HG02610 (cell line): Measurements from ENCODE around the gene PAPPA.

Experiments used
- ATAC-seq: cut with Tn5 transposase; IDR thresholded peaks from one replicate; pipeline ENCODE4 v1.9.1; 2021; ENCODE audit warnings: mild to moderate bottlenecking, moderate library complexity; ENCODE audit not compliant: unreplicated experiment

The PAPPA gene

DNA sequence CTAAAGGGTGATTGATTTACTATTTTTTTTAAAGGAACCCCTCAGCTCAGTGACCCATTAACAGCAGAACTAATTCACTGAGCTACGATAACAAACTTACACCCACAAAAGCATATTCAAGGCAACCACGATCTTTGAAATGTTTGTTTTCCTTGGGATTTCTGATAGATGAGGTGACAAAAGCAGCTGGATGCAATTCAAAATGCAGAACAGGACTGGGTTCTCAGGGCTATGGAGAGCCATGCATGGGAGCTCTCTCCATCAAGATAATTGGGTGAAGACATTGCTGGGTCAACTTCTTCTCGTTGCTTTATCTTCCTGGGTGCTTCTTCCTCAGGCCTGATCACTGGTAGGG, 60.1 kb downstream of the PAPPA start:
- ATAC-seq: no peak

DNA sequence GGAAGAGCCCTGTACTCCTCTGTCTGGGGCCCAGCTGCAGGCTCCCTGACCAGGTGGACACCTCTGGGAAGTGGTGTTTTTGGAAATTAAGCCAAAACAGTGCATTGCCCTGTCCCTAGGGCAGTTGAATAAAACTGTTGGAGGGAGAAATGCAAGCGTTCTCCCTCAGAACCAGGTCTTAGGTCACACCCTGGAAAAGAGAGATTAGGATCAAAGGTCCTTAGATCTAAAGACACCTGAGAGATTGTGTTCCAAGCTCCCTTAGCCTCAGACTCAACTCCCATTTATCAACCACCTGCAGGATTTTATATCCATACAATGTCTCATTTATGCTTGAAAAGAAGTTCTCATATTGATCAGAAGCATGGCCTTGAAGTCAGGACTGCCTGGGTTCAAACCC, 64.8 kb downstream of the PAPPA start:
- ATAC-seq: no peak

DNA sequence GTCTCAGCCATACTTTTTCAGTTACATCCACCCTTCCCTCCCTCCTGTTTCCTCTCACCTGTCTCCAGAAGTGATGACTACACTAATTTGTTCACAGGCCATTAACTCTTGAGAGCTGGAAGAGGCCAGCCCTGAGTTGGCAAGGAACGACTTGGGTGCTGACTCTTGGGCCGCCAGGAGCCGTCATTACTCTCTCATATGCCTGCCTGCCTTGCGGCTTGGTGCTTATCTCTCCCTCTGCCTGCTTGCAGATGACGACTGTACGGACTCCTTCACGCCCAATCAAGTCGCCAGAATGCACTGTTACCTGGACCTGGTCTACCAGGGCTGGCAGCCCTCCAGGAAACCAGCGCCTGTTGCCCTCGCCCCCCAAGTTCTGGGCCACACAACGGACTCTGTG, 66.1 kb downstream of the PAPPA start:
- no peak for ATAC-seq

DNA sequence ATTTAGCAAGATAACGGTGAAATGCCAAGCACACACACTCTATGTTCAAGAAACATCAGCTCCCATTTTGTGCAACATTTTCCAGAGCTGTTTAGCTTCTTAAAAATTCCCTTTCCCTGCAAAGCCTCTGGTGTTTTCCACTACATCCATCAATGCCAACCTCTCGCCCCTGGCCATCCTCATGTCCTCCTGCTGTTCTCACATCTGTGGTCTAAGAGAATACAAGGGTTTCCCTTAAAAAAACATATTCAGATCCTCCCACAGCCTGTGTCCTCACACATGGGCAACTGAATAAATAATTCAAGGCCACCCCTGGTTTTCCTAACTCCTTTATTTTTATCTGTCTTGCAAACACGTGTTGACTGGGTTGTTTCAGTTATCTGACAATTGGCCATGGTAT, 70.3 kb downstream of the PAPPA start:
- ATAC-seq: no peak

DNA sequence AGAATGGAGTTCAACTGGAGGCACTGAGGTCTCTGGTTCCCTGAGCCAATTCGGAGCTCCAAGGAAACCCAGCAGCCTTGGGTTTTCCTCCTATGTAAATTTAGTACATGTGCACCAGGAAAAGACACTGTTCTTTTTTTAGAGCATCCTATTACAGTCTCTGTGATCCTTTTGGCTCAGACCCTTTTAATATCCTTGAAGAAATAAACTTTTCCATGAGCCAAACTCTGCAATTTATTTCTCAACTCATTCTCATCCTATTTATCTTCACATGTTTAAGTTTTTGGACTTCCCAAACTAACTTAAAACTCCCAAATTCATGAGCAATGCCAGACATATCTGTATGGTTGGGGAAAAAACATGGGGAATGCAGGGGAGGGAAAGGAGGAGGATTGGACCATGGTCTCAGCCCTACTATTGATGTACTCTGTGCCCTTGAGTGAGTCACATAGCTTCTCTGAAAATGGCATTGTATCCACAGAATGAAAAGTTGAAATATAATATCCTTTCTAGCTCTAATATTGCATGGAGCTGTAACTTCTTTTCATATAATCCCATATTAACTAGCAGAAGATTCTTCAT, 76.6 kb downstream of the PAPPA start:
- no peak for ATAC-seq

DNA sequence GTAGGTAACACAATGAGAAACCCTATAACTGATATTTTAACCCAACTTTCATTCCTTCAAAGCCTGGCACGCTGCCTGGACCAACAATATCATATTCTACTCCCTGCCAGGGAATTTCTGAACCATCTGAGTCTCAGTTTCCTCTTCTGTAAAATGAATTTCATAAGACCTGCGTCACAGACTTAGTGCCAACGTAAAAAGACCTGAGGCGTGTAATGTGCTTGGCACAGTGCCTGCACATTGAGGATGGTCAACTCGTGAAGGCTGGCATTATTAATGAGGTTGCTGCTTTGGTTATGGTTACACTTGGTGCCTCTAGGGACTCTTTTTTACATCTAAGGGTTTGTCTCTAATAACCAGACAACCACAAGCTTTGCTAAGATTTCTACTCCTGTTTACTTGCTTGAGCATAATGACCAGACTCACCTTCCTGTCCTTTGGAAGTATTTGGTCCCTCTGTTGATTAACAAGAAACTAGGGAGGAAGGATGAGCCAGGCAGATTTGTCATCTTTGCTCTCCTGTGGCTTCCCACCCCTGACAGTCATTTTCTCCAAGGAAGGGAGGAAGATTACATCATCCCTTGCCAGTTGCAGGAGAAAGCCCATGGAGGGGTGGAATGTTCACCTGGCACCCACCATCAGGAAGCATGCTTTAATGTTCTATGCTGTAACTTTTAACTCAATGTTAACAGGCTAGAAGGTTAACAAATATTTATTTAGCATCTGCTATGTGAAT, 79.0 kb downstream of the PAPPA start:
- no peak for ATAC-seq

DNA sequence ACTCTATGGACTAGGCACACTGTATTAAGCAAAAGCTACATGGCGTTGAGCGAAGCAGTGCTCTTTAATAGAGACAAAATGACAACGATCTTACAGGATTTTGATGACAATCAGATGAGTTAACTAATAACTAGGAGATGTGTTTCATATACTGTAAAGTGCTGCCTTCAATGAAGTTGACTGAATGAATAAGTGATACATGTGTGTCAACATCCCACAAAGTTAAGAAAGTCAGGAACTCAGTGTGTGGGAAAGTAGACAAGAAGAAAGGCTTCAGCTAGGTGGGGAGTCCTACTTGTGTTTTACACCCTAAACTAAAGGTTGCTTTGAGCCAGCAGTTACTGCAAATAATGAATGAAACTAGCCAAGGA, 79.6 kb downstream of the PAPPA start:
- ATAC-seq: no peak

DNA sequence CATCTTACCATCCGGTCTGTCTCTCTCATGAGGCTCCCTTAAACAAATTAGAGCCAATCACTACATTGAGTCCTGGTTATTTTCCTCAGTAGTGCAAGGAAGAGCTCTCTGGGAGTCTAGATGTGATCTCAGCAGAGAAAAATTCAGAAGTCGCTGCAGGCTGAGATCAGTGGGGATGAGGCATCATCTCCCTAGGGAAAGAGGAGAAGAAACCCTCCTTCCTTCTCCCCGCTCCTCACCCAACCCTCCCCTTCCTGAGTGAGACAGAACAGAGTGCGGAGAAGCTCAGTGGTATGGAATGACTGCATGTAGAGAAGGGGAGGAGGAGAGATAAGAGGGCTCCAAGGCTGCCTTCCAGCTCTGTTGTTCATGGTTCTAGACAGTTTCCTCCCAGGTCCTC, 80.5 kb downstream of the PAPPA start:
- no peak for ATAC-seq

DNA sequence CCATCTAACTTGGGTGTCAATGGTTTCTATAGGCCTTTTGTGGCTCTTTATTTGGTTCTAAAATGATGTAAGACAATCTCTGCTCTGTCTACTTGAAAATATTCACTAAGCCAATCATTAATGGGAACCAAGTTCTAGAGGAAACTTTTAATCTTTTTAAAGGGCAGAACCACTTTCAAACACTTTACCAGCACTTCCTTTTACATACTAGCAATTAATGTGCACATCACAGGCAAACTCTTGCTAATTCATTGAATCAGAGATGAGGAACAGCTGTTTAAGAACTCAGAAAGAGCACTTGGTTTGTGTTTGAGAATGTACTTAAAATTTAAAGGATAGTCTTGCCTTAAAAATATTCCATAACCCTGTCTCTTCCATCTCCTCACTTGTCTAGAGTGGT, 83.4 kb downstream of the PAPPA start:
- ATAC-seq: no peak

DNA sequence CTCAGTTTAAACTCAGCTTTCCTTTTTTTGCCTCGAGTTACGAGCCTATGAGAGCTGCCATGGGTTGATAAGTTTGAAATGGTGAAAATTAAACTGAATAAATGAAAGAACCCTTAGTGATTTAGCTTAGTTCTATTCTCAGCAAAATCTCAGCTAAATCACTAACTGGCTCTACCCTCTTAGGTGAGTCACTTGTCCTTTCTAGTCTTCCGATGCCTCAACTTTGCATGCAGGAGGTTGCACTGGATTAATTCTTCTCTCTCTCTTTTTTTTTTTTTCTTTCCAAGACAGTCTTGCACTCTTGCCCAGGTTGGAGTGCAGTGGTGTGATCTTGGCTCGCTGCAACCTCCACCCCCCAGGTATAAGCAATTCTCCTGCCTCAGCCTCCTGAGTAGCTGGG, 83.9 kb downstream of the PAPPA start:
- no peak for ATAC-seq

DNA sequence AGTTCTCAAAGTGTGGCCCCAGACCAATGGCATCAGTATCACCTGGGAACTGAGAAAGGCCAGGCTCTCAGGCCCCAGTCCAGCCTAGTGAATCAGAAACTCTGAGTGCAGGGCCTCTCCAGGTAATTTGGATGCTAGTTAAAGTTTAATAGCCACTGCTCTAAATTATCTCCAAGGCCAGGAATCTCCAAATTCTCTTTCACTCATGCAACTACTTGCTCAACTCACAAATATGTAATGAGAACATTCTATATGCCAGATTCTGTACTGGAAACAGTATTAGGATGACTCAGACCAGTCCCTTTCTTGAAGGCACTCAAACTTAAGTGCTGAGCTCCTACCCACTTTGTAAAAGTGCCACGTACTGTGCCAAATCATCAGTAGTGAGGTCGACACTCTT, 84.6 kb downstream of the PAPPA start:
- no peak for ATAC-seq

DNA sequence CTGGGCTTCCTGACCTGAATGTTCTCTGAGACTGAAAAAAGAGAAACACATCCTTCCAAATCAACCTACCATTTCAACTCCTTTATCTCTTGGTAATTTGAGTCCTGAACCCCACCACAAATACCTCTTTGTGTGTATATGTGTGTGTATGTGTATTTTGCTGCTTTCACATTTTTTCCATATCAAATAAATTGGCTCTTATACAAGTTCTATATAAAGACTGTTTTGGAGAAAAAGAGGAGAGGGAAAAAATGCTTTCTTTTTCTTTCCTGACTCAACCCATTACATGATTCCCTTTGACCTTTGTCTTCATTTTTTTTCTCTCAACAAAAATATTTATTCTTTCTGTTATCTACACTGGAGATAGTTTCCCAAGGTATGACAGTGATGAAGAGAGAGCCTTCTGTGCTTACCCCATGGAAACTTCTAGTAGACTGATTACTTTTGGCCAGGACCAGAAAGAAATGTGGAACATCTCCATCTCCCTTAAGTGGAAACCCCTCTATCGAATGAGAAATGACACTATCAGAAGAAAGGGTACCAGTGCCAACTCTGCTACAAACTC, 85.3 kb downstream of the PAPPA start:
- ATAC-seq: no peak

DNA sequence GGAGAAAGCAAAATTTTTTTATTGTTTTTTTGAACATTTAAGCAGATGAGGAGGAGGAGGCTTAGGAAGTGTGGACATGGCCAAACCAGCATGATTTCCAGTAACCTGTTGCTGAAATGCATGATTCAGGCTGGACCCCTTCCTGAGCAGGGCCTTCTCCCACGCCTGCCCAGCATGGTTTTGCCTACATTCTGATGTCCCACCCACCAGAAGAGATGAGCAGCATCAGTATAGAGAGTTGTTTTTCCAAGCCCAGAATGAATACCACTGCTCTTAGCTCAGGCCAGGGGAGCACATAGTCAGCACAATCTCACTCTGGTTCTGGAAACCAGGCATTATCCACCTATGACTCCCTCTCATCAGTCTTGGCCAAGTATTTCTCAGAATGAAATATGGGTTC, 90.1 kb downstream of the PAPPA start:
- ATAC-seq: no peak

DNA sequence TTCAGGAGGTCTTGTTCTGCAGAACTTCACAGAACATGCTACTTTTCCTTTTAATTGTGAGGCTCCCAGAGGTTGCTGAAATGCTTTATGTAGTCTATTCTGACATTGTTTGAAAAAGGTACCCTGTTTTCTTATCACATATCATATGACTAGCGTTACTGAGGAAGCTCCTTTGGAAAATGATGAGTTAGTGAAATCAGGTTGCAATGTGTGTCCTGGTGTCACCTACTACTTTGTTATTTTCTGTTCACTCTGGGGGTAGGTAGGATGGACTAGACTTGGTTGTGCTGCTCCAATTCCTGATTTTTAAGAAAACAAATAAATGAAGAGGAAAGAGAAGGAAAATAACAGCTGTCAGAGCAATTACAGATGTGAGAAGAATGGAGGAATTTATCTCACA, 93.7 kb downstream of the PAPPA start:
- ATAC-seq: no peak

DNA sequence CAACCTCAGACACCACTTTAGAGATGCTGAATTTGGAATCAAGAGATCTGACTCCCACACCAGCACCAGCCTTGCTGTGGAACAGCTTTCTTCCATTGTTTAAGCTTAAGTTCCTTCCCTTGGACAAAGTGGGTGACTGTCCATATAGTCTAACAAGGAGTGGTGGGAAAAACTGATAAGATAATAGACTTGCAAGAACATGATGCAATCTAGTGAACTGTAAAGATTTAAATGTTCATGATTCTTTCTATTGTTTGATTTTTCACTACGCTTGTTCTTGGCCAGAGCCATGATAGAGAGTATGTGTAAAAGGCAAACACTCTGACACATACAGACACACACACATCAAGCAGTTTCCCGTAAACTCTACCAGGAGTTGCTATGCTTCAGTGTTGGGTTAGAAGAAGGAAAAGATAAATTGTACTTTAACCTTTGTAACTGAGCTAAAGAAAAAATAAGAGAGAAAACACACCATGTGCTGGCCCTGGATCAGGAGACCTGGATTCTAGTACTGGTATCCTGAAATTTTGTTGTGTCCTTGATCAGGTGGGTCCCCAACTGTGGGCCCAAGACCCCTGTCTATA, 94.3 kb downstream of the PAPPA start:
- no peak for ATAC-seq

DNA sequence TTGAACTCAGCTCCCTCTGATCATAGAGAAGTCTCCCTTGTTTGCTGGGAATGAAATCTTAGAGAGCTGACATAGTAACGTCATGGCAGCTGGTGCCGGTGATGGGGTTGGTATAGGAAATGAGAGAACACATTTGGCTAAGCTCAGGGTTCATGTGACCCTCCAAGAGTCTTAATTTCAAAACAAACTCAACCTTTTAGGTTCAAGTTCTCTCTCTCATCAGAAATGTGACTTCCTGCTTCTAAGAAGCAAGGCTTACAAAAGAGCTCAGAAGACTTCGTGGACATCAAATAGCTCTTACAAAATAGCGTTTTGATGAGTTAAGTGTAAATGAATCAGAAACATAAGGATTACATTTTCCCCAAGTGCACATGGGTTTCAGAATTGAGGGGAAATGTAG, 97.3 kb downstream of the PAPPA start:
- ATAC-seq: no peak

DNA sequence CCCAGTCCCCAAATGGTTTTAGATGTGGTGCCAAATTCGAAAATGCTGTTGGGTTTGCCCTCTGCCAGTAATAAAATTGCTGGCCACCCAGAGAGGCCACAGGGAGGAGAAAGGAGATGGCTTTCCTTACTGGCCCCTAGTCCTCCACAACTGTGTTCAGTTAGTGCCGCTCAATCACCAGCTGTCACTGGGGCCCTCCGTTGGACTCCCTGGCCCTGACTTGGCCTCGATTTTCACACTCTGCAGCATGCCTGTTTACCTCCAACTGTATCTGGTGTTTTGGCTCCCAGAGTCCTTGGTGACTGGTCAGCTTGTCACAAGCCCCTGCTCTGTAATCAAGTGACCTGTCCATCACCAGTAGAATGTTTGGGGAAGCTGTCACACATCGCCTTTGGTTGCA, 97.8 kb downstream of the PAPPA start:
- no peak for ATAC-seq

DNA sequence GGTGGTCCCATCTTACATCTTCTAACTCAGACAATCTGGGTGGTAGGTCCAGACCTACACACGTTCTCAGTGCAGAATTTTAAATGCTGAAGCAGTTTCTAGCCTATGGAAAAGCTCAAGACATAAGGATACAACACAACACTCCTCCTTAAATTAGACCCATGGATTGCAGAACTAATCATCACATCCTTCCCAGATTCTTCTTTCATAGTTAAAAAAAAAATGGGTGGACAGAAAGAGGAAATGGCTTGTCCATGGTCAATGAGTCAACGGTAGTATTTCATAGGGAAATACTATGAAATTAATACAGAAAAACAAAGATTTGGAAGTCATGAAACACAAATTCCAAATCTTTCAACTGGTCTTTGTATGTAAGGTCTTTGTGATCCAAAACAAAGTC, 106.9 kb downstream of the PAPPA start:
- no peak for ATAC-seq

DNA sequence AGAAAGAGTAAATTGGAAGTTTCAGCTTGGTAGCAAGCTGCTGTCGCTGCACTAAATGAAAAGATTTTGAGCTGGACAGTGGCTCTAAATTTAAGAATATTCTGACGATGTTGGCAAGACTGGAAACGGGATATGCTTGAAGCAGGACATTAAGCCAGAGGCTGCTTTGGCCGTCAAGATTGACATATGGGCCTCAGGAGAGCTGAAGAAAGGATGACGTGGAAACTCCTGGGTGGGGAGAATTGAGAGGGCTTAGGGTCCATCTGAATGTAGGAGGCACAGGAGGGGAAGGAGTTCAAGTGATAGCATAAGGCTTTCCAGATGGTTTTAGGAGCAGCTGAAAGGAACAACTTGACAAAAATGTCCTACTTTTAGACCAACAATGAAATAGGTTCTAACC, 108.9 kb downstream of the PAPPA start:
- ATAC-seq: no peak

DNA sequence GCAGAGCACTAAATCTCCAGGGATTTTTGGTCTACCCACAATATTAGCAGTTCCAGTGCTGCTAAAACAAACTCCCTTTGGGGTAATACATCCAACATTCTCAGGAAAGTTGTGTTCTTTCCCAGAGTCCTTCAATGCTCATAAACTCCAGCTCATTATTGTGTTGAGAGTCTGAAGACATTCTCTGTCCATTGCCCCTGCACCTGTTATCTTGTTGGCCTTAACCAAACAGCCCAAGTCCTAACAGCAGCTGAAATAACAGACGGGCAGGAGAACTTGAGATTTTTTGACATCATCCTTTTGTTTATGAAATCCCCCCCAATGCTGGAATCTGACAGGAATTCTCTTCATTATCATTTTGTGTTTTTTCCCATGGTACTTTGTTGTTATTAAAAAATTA, 110.8 kb downstream of the PAPPA start:
- ATAC-seq: no peak

DNA sequence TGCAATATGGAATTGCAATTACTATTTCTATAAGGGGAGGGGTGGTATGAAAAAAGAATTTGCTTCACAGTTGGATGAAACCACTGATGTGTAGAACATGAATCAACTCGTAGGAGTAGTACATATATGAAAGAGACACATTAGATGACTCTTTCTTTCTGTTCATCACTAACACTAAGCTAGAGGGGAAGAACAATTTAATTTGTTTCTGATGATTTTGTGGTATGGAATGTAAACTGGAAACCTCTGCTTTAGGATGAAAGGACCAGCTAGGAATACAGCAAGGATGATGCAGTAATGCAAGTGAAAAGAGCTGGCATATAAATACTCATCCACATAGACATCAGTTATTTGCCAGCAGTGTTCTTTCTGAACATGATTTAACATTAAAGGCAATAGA, 113.4 kb downstream of the PAPPA start:
- no peak for ATAC-seq

DNA sequence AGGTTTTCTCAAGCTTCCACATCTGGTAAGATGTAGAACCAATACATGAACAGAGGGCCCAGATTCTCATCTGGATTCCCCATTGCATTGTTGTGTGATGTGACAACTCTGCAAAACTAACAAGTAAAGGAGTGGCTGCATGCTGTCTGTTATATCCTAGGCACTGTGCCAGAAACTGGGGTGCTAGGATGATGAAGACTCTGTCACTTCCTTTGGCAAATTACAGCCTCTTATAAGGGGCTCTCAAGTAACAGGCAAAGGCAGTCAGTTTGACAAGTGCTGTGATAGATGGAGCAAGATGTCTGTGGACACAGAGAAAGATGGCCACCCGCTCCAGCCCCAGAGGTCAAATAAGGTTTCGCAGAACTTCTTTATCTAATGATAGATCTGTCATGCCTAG, 115.7 kb downstream of the PAPPA start:
- ATAC-seq: no peak

DNA sequence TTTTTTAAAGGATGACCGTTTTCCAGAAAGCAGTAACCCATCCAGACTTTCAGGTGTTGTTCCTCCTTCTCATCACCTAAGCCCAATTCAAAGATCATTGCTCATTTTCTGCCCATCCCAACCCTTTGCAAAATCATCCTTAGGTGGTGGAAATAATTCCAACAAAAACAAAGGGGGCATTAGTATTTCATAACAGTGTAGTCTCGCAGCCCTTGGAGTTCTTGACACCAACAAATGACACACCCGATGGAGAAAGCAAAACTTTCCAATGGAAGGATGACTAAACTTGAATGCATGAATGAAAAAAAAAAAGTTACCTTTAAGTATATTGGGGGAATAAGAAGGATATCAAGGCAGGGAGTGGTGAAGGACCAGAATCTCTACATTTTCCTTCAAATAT, 117.0 kb downstream of the PAPPA start:
- ATAC-seq: no peak
